Neural cell (in vitro differentiated cells): ENCODE measurements around the gene PAEP. TPM values are rescaled to one million over a fixed set of nuclear protein-coding genes. Genes with fewer than 3 reads are reported as not detected.
"Not testable (repeated sequence)": the region's sequence is repeated elsewhere in the genome, so short reads cannot be mapped to it uniquely, and the experiment has no call there.

Experiments
- H2AFZ ChIP-seq: fragments of 200-600, 300-800 bp; sonication (generic), shearing (Covaris generic); 2 replicates; pipeline ENCODE4 v1.6.0; 2014; ENCODE audit warnings: low read depth, mild to moderate bottlenecking, antibody characterized with exemption, low read length, moderate library complexity
- H3F3A ChIP-seq: fragments of 200-600 bp; shearing (Covaris generic); 2 replicates; pipeline ENCODE4 v1.6.1; 2016; ENCODE audit warnings: mild to moderate bottlenecking, moderate library complexity, mixed read lengths, antibody characterized with exemption, low read length; ENCODE audit not compliant: insufficient read depth, poor library complexity, severe bottlenecking
- H3K27ac ChIP-seq: fragments of 200-600, 300-800 bp; sonication (generic), shearing (Covaris generic); 2 replicates; pipeline ENCODE4 v1.5.1; 2014; ENCODE audit warnings: mild to moderate bottlenecking, low read length, moderate library complexity
- H3K27me3 ChIP-seq: fragments of 300-800, 200-600 bp; sonication (generic), shearing (Covaris generic); 2 replicates; pipeline ENCODE4 v1.6.0; 2014; ENCODE audit warnings: mild to moderate bottlenecking, low read depth, low read length, moderate library complexity; ENCODE audit not compliant: insufficient read depth
- H3K36me3 ChIP-seq: fragments of 300-800, 200-600 bp; sonication (generic), shearing (Covaris generic); 2 replicates; pipeline ENCODE4 v1.5.1; 2014; ENCODE audit warnings: mild to moderate bottlenecking, antibody characterized with exemption, low read length, moderate library complexity; ENCODE audit not compliant: insufficient read depth
- H3K4me2 ChIP-seq: fragments of 300-800, 200-600 bp; sonication (generic), shearing (Covaris generic); 2 replicates; pipeline ENCODE4 v1.6.0; 2014; ENCODE audit warnings: mild to moderate bottlenecking, low read length
- H3K4me3 ChIP-seq: fragments of 300-800, 200-600 bp; sonication (generic), shearing (Covaris generic); 2 replicates; pipeline ENCODE4 v1.5.1; 2014; ENCODE audit warnings: mild to moderate bottlenecking, low read length, moderate library complexity
- H3K79me2 ChIP-seq: fragments of 200-600 bp; shearing (Covaris generic); replicated peaks from 2 replicates; pipeline ENCODE4 v1.6.0; 2014; ENCODE audit warnings: mild to moderate bottlenecking, low read length, moderate library complexity; ENCODE audit not compliant: insufficient read depth
- H3K9ac ChIP-seq: fragments of 300-800, 200-600 bp; sonication (generic), shearing (Covaris generic); 2 replicates; pipeline ENCODE4 v1.6.1; 2016; ENCODE audit warnings: mild to moderate bottlenecking, low read length, mixed read lengths
- H3K9me2 ChIP-seq: fragments of 200-600 bp; shearing (Covaris generic); 2 replicates; pipeline ENCODE4 v1.6.1; 2016; ENCODE audit warnings: mild to moderate bottlenecking, low read length, mixed read lengths; ENCODE audit not compliant: insufficient read depth
- H3K9me3 ChIP-seq: fragments of 200-600, 300-800 bp; sonication (generic), shearing (Covaris generic); 2 replicates; pipeline ENCODE4 v1.6.1; 2016; ENCODE audit warnings: mild to moderate bottlenecking, mixed run types, low read length, moderate library complexity, mixed read lengths
- H4K20me1 ChIP-seq: fragments of 200-600 bp; shearing (Covaris generic); 2 replicates; pipeline ENCODE4 v1.6.1; 2016; ENCODE audit warnings: mild to moderate bottlenecking, mixed run types; ENCODE audit not compliant: insufficient read depth
- CTCF ChIP-seq: fragments of 450-650 bp; IDR thresholded peaks from 2 replicates; pipeline ENCODE4 v1.5.1; 2014; ENCODE audit warnings: antibody characterized with exemption, mild to moderate bottlenecking, moderate library complexity; ENCODE audit not compliant: poor library complexity, severe bottlenecking
- EP300 ChIP-seq: fragments of 450-650 bp; conservative IDR thresholded peaks from 2 replicates; pipeline ENCODE4 v1.6.1; 2014; ENCODE audit warnings: antibody characterized with exemption, mild to moderate bottlenecking, moderate library complexity; ENCODE audit not compliant: poor library complexity, severe bottlenecking
- EZH2 ChIP-seq: fragments of 200-600, 300-800 bp; shearing (Covaris generic), sonication (generic); IDR thresholded peaks from 2 replicates; pipeline ENCODE4 v1.6.1; 2014; ENCODE audit warnings: antibody characterized with exemption, low read length, borderline replicate concordance, mild to moderate bottlenecking; ENCODE audit not compliant: insufficient read depth, poor library complexity, severe bottlenecking
- MXI1 ChIP-seq: fragments of 450-650 bp; conservative IDR thresholded peaks from 2 replicates; pipeline ENCODE4 v1.6.1; 2014; ENCODE audit warnings: antibody characterized with exemption, mild to moderate bottlenecking; ENCODE audit not compliant: poor library complexity, severe bottlenecking
- POLR2AphosphoS5 ChIP-seq: IDR thresholded peaks from 2 replicates; pipeline ENCODE4 v1.6.1; 2012
- RAD21 ChIP-seq: fragments of 450-650 bp; conservative IDR thresholded peaks from 2 replicates; pipeline ENCODE4 v1.6.1; 2014; ENCODE audit warnings: antibody characterized with exemption, mild to moderate bottlenecking, moderate library complexity
- REST ChIP-seq: IDR thresholded peaks from 2 replicates; pipeline ENCODE4 v1.6.1; 2012; ENCODE audit warnings: borderline replicate concordance
- SMC3 ChIP-seq: fragments of 450-650 bp; conservative IDR thresholded peaks from 2 replicates; pipeline ENCODE4 v1.6.1; 2014; ENCODE audit warnings: antibody characterized with exemption, mild to moderate bottlenecking, moderate library complexity; ENCODE audit not compliant: poor library complexity
- TAF1 ChIP-seq: IDR thresholded peaks from 2 replicates; pipeline ENCODE4 v1.6.1; 2012; ENCODE audit warnings: low read depth
- polyA plus RNA-seq: library from polyadenylated mRNA; depleted of rRNA; stranded (reverse); fragments of >200 nt; gene quantifications from 2 replicates; pipeline ENCODE4 v1.2.3, GENCODE V29; 2014

PAEP gene
- polyA plus RNA-seq, 1 donor from 2014 or later: not detected

GRCh38 chr9:135546792-135547617 is 14.6 kb upstream of the PAEP start:
- H3K27me3 ChIP-seq, H3K9ac ChIP-seq, H3K4me3 ChIP-seq, H3K36me3 ChIP-seq, H3K9me2 ChIP-seq, H3F3A ChIP-seq, H2AFZ ChIP-seq, H4K20me1 ChIP-seq, H3K79me2 ChIP-seq, H3K4me2 ChIP-seq, H3K9me3 ChIP-seq, H3K27ac ChIP-seq: not testable (repeated sequence)

GRCh38 chr9:135547756-135548736 is 13.5 kb upstream of the PAEP start:
- Histone ChIP-seq H3K9me3 (no peaks in the 10 kb centered on the region), H3K36me3 (no peaks in the 10 kb centered on the region), H3K9ac (no peak overlapping the region), H2AFZ (no peak overlapping the region), H3K9me2 (no peaks in the 10 kb centered on the region), H3K4me2 (no peak overlapping the region), H4K20me1 (no peaks in the 10 kb centered on the region), H3K27ac (no peak overlapping the region), H3K27me3 (no peaks in the 10 kb centered on the region), H3K79me2 (no peaks in the 10 kb centered on the region), H3K4me3 (no peak overlapping the region), H3F3A (no peaks in the 10 kb centered on the region)
- no peak for TF ChIP-seq SMC3
- TF ChIP-seq POLR2AphosphoS5: no peak
- no peak for TF ChIP-seq EP300
- TF ChIP-seq REST: no peak
- no peak for TF ChIP-seq CTCF
- no peak for TF ChIP-seq RAD21
- no peak for TF ChIP-seq EZH2
- no peak for TF ChIP-seq MXI1
- no peak for TF ChIP-seq TAF1

- H3K9me2 ChIP-seq, H3K27ac ChIP-seq, H2AFZ ChIP-seq, H3K27me3 ChIP-seq, H3K9ac ChIP-seq, H3K79me2 ChIP-seq, H3K36me3 ChIP-seq, H3K4me3 ChIP-seq, H4K20me1 ChIP-seq, H3K9me3 ChIP-seq, H3F3A ChIP-seq, H3K4me2 ChIP-seq: not testable (repeated sequence)
Measured at GRCh38 chr9:135549478-135550343, 11.8 kb upstream of the PAEP start.
